WERI-Rb-1 (cell line): ENCODE results near the gene FAM120C.

Source experiments
- DNase-seq: peaks from one replicate; pipeline ENCODE4 v3.0.0-alpha.2; 2020
- H3K27ac ChIP-seq: fragments of 250-450 bp; sonication (Bioruptor Pico); 2 replicates; pipeline ENCODE4 v1.5.1; 2020; ENCODE audit warnings: mild to moderate bottlenecking, moderate library complexity
- H3K27me3 ChIP-seq: fragments of 250-450 bp; sonication (Bioruptor Pico); 2 replicates; pipeline ENCODE4 v1.5.1; 2021; ENCODE audit warnings: mild to moderate bottlenecking, low read depth, moderate library complexity; ENCODE audit not compliant: insufficient read depth, severe bottlenecking
- H3K36me3 ChIP-seq: fragments of 250-450 bp; sonication (Bioruptor Pico); 2 replicates; pipeline ENCODE4 v1.5.1; 2020; ENCODE audit warnings: mild to moderate bottlenecking, moderate library complexity
- H3K4me3 ChIP-seq: 2 replicates; pipeline ENCODE4 v1.5.1; 2011; ENCODE audit warnings: low read depth, mild to moderate bottlenecking, control low read depth, low read length
- H3K9me3 ChIP-seq: fragments of 250-450 bp; sonication (Bioruptor Pico); 2 replicates; pipeline ENCODE4 v1.5.1; 2021; ENCODE audit warnings: mild to moderate bottlenecking, moderate library complexity; ENCODE audit not compliant: severe bottlenecking
- CTCF ChIP-seq: IDR thresholded peaks from 2 replicates; pipeline ENCODE4 v1.5.1; 2011; ENCODE audit warnings: low read depth, mild to moderate bottlenecking, control low read depth, inconsistent platforms, low read length

FAM120C gene

GRCh38 chrX:54172455-54172854 is 10.6 kb downstream of the FAM120C start:
- Histone ChIP-seq H3K9me3 (no peaks in the 10 kb centered on the region), H3K27me3 (no peaks in the 10 kb centered on the region), H3K4me3 (no peak overlapping the region), H3K27ac (no peak overlapping the region), H3K36me3 (peaks cover 2% of the 10 kb centered on the region; the same call in 1 of the 2 replicates)
- no peak for DNase-seq
- TF ChIP-seq CTCF: no peak

GRCh38 chrX:54171527-54172250 is 11.4 kb downstream of the FAM120C start:
- TF ChIP-seq CTCF: no peak
- no peak for DNase-seq
- H3K27me3 ChIP-seq: no peaks in the 10 kb centered on the region
- no peak overlapping the region for H3K27ac ChIP-seq
- no peaks in the 10 kb centered on the region for H3K9me3 ChIP-seq
- no peak overlapping the region for H3K4me3 ChIP-seq
- no peaks in the 10 kb centered on the region; the same call in 1 of the 2 replicates for H3K36me3 ChIP-seq

- Histone ChIP-seq H3K9me3 (no peaks in the 10 kb centered on the region), H3K27me3 (no peaks in the 10 kb centered on the region), H3K4me3 (no peak overlapping the region)
These were observed 12.0 kb downstream of the FAM120C start for GRCh38 chrX:54171091-54171490.

GRCh38 chrX:54166915-54167314 is 16.1 kb downstream of the FAM120C start:
- Histone ChIP-seq H3K9me3 (no peaks in the 10 kb centered on the region), H3K27ac (no peak overlapping the region), H3K36me3 (no peaks in the 10 kb centered on the region), H3K4me3 (no peak overlapping the region), H3K27me3 (no peaks in the 10 kb centered on the region)
- no peak for DNase-seq
- TF ChIP-seq CTCF: no peak

More at GRCh38 chrX:54171091-54171490, 12.0 kb downstream of the FAM120C start:
- DNase-seq: no peak
- no peak overlapping the region for H3K27ac ChIP-seq
- TF ChIP-seq CTCF: no peak
- H3K36me3 ChIP-seq: no peaks in the 10 kb centered on the region; the same call in 1 of the 2 replicates

GRCh38 chrX:54157561-54157960 is 25.5 kb downstream of the FAM120C start:
- no peak for DNase-seq
- Histone ChIP-seq H3K4me3 (no peak overlapping the region), H3K27me3 (peaks cover 3% of the 10 kb centered on the region), H3K27ac (no peak overlapping the region), H3K9me3 (no peaks in the 10 kb centered on the region), H3K36me3 (peaks cover 2% of the 10 kb centered on the region; the same call in 1 of the 2 replicates)
- TF ChIP-seq CTCF: no peak

- Histone ChIP-seq H3K36me3 (no peaks in the 10 kb centered on the region; the same call in 1 of the 2 replicates), H3K27ac (no peak overlapping the region), H3K27me3 (peaks cover 7% of the 10 kb centered on the region), H3K9me3 (no peaks in the 10 kb centered on the region), H3K4me3 (no peak overlapping the region)
- no peak for TF ChIP-seq CTCF
- no peak for DNase-seq
These were observed 48.8 kb downstream of the FAM120C start for GRCh38 chrX:54134269-54134668.
